CD4-positive, alpha-beta T cell treated with Interleukin-10 for 1 hour (primary cell): ENCODE results near the gene VTI1A.

Source experiments
- DNase-seq: peaks from one replicate; pipeline ENCODE4 v3.0.0-alpha.2; 2020

The VTI1A gene

DNA sequence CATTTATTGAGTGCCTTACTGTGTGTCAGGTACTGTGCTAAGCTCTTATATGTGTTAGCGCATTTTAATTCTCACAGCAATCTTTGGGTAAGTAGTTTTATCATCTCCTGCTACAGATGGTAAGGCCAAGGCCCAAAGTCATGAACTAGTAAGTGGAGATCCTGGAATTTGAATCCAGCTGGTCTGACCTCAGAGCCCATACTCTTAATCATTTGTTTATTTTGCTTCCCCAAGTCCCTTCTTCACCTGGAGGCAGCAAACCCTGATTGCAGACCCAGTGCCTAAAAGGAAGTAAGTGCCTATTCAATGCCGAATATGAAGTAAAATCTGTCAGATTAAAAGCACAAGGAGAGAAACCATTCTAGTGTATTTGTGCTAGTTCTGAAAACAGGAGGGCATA, 320.1 kb downstream of the VTI1A start:
- no peak for DNase-seq

DNA sequence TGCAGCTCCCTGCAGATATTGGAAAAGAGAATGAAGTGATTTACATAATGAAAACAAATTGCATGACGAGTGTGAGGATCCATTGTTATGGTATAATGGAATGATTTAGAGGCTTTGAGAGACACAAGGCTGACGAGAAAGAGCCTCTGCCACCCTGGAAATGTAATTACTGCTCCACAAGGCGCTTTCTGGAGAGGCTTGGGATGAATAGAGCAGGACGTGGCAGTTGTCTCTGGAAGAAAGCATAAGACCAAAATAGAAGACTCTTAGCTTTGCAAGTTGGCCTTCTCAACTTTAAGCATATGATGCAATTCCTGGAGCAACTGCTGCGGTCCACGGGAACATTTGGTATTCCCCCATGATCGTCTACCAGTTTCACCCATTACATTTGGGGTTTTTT, 321.1 kb downstream of the VTI1A start:
- no peak for DNase-seq

DNA sequence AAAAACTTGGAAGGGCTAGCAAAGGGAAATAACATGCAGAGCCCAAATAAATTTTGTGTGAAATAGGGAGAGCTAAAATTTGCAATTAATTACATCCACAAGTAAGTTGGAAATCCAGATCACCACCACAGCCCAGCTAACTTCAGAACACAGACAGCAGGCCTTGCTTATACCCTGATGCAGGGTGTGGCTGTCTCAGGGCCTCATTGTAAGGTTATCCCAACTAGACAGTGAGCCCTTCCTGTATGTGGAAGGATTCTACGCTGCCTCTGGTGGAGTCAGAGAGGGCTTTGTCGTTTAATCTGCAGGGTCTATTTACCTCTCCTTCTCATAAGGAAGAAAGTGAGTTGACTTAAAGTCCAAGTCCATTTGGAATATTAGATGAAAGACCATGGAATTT, 322.1 kb downstream of the VTI1A start:
- no peak for DNase-seq

DNA sequence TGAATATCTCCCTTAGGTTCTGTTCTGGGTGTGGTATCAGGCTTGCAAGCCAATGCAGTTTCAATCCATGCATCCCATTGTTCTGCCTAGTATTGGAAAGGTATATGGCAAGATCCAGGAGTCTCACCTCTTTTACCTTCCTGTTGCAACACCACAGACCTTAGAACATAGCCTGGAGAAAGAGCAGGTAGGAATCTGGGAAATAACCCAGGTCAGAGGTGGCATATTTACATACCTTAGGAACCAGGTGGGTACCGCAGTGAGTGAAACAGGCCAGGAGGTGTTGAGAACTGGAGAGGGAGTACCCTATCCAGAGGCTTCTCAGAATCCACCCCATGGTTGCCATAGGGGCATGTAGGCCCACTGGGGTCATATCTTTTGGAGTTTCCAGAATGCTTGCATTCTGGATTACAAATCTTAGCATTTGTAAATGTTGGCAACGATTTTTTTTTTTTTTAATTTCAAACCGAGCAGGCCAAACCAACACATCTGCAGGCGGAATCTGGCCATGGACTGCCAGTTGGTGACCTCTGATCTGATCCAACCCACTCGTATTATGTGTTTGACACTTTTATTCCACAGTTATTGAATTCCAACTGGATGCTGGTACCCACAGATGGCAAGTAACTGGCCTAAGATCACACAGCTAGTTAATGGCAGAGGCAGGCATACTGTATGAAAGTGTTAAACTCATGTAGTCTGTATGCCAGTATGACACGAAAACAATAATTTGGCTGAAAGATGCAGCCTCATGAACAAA, 322.8 kb downstream of the VTI1A start:
- no peak for DNase-seq

DNA sequence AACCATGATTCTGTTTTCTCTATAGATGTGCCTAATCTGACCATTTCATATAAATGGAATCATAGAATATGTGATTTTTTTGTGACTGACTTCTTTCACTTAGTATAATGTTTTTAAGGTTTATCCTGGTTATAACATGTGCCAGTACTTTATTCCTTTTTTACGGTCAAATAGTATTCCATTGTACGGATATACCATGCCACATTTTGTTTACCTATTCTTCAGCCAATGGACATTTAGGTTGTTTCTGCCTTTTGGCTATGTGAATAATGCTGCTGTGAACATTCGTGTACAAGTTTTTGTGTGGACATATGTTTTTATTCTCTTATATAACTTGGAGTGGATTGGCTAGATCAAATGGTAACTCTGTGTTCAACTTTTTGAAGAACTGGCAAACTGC, 324.7 kb downstream of the VTI1A start:
- DNase-seq = no peak

DNA sequence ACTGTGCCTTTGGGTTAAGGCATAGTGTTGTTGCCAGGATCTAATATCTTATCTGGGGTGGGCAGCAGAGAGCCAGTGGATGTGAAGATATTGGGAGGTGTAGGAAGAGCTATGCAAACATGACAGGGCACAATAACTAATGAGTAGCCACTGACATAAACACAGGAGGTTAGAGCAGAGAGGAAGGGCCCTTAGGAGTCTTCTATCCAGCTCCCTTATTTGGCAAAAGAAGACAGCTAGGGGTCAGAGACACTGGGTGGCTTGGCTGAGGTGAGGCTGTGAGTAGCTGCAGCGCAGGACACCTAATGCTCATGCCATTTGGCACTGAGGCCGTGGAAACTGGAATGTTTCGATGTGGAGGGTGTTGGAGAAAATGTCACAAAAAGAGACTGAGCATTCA, 326.8 kb downstream of the VTI1A start:
- no peak for DNase-seq

DNA sequence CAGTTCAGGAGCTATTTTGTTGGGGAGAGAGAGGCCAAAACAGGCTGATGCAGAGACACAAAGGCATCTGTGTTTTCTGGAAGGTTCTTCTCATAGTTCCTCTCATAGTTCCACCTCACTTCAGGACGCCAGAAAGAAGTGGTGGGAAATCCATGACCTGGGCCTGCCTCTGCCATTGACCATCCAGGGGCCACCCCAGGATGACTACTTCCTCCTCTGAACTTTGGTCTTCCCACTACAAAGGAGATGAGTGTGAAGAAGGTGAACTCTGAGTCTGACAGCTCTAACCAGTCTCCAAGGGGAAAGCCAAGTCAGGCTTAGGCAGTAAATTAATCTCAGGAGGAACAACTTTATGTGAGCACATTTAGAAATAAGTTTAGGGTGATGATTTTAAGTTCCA, 327.2 kb downstream of the VTI1A start:
- DNase-seq = no peak

DNA sequence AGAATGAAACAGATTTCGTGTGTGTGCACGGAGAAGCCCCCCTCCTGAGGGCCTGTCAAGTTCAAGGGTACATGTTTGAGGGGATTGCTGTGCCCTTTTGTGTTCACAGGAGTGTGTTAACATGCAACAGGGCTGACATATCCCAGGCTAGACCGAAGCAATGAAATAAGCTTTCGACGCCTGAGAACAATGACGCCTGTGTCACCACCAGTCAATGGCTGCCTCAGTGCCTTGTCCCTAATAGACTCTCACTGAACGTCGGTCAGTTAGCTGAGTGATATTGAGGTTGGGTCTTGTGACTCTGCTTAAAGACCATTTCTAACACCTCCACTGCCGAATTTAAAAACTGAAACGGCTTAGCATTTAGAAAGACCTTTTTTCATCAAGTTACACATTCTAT, 327.8 kb downstream of the VTI1A start:
- DNase-seq = no peak

DNA sequence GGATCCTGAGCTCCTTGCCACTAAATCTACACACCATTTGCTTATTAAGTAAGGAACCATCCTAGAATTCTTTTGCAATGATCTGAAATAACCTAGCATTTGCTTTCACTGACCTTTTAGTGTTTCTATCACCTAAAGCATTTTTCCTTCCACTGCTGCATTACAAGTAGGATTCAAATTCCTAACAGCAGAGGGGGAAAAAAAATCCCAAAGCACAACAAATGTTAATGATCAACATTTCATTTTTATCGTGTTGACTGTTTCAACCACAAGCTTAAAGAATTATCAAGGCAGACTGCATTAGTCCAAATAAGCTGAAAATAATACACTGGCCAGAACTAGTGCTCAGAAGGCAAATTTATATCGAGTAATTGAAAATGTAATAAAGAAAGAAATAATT, 328.4 kb downstream of the VTI1A start:
- DNase-seq = no peak

DNA sequence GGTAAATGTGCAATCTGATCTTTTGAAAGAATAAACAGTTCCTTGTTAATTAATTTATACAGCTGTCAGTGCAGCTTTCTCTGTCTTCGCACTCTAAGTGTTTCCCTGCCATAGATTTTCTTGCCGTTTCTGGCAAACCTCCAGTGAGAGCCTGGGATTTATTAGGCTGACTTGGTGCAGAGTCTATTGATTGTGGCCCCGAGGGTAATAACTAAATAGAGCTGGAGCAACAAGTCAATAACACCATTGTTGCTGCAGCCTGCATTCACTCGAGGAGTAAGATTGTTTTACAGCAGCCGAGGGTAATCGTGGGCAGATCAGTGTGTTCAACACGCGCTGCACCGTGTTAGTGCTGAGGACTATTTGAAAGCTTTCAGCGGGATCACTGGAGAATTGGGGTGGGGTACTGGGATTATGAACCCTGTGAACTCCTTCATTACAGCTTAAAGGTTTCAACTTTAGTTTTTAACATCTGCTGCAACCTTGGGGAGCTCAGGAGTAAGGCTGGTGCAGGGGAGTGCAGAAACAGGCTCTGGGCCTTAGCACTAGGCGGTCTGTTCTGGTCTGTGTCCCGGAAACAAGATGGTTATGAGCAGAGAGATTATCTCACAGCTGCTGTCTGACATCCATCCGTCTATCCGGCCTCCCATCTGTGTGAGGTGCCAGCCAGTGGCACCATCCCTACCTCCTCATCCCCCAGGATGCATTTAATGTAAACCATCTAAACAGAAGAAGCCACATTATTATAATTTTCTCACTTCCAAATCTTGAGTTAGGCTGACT, 329.1 kb downstream of the VTI1A start:
- DNase-seq = no peak

DNA sequence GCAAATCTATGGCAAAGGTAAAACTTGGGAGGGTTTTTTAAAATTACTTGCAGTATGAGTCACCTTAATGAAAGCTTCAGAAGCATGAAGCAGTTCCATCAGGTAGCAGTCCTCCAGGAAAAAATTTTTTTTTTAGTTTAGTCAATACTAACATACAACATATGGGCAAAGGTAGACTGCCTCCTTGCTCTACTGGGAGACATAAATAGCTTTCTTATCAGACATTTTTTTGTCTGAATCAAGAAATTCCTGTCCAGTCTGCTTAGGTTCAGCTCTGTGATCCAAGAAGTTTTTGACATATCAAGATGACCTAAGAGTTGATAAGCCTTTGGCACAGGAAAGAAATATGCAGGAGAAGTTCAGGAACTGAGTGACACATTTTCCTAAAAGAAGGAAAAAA, 331.6 kb downstream of the VTI1A start:
- DNase-seq = no peak

DNA sequence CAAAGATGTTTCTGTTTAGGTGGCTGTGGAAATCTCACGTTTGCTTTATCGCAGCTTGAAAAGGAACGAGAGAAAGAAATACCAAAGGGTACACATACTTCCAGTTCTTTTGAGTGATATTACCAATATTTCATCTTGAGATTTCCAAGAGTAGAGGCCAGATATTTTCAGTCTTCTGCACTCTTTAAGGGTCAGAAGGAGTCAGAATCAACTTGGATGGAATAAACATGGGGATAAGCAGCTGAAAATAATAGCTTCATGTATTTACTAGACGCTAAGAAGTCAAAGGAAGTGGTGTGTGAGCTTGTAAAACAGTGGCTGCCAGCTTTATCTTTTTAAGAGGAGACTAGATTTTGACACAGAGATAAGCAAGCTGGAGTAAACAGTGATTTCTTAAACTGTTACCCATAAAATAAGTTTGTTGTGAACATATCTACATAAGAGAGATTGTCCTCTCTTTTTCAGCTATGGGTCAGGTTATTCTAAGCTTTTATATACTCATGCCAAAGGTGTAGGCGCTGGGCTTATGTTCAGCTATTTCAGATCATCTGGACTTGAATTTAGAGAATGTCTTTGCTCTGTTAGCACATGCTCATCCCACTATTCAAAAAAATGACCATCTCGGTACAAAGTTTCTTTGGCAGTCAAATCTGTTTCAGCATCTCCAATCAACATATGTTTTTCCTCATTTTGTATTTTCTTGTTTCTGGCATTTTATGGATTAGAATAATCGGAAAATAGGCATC, 332.2 kb downstream of the VTI1A start:
- DNase-seq = no peak

DNA sequence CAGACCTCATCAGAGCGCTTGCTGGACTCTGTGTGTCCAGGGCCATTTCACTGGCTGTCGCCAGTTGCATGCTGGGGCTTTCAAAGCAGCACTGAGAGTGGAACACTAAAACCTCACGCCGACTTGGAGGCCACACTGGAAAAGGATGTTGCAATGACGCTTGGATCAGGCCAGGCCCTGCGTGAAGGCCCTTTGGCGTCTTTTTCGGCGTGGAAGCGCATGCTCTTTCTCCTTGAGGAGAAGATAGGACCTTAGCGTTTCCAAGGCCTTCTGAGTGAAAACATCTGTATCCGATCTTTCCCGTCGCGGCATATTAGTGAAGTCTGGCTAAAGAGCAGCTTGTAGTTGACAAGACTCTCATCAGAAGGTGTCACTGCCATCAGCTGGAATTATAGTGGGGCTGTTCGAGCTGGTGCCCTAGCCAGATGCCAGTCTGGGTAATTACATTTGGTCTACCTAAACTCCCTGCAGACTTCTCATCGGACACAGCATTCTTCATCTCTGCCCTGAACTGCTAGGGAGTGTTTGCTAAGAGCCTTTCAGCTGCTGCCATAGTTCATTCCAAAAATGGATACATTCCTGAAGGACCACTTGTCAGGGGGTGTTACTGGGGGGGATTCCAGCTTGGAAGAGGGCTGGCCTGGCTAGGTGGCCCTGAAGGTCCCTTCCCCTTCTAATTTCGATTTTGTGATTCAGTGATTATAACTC, 335.3 kb downstream of the VTI1A start:
- DNase-seq = no peak

DNA sequence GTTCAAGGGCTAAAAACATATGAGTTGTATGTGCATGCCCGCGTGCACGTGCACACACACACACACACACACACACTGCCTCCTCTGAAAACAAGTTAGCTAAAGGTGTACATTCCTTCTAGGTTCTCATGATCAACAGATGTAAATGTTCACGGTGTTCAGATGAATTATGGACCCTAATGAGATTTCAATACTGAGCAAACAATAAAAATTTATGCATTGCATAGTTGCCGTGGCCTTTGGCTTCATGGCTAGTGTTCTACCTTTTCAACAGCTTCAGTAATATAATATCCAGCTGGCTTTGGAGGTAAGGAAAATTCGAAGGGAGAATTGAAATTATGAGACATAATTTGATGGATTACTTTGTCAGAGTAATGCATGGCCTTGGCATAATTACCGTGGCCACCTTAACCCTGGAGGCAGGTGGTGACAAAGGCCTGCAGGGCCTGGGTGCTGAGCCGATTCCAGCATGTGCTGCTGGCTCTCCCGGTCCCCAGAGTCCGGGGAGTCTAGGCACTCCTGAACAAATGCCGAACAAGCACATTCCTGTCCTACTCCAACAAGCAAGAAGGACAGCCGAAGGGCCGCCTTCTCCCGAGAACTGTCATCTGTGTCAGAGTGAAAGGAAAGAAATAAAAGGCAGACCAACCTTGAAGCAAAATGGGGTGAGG, 336.5 kb downstream of the VTI1A start:
- DNase-seq = no peak

DNA sequence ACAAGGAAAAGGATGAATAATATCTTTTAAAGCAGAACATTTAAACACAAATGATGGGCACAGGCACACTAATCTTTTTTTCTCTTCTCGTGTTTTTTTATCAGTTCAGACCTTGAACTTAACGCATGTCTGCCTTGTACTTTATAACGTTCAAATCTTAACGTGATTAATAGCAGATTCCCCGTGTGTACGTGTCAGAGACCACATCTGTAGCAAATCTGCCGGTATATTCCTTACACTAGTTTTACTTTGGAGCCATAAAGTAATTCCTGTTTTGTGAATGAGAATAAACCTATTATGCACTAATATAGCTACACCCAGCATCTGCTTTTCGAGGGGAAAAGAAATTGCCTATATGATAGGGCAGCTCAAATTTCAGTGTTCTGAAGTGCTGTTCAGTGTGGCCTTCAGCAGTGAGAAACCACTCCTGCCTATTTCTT, 337.0 kb downstream of the VTI1A start:
- no peak for DNase-seq

DNA sequence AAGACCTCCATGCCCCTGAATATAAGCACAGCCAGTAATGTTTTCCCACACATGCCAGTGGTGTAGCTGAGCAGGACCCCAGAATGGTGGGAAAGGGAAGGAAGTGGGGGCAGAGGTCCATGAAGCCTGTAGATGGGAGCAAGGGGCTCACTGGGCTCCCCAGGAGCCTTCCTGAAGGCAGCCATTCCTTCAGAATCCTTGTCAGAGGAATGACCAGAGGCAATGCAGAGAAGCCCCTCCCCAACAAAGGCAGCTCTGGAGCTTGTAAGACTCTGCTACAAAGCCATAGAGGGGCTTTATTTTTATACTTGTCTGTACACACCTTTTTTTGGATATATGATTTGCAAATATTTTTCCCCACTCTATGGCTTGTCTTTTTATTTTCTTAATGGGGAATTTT, 338.1 kb downstream of the VTI1A start:
- no peak for DNase-seq

DNA sequence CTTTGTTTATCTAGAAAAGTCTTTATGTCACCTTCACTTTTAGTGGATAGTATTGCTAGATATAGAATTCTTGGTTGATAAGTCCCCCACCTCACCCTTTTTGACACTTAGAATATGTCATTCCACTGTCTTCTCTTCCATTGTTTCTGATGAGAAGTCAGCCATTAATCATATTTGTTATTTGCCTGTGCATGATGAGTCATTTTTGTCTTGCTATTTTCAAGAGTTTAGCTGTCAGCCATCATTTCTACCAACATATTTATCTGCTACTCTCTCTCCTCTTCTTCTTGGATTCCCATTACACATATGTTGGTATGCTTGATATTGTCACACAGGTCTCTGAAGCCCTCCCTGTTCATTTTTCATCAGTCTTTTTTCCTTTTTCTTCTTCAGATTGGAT, 342.2 kb downstream of the VTI1A start:
- DNase-seq = no peak

DNA sequence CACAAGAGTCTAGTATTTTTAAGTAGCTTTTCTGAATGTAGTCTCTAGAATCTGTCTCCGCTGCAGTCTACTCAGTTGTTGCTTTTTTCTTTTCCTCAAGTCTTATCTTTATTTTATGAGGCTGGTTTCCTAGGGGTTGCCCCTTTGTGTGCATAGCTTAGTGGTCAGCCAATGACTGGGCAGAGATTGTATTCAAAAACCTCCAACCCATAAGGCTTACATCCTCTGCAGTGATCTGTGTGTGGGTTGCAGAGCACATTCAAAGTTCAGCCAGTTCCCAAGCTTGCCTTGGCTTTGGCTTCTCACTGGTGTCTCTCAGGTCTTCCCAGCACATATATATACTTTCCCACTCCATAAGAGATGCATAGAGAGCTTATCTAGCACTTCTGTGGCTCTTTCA, 343.0 kb downstream of the VTI1A start:
- DNase-seq = no peak

DNA sequence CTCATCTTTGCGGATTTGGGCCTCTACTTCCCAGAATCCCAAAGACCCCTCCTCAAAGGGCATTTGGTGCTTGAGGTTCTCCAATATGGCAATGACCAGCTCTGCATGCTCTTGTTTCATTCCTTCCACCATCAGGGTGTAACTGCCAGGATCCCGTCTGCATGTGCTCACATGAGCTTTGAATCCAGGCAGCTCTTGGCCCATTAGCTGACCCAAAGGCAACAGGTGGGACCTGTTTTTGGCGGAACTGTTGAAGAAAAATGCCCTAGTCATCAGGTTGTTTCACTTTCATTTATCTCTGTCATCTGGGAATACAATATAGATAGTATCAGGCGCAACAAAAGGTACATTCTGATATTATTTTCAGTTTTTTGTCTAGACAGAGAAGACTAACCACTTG, 343.9 kb downstream of the VTI1A start:
- DNase-seq = no peak

DNA sequence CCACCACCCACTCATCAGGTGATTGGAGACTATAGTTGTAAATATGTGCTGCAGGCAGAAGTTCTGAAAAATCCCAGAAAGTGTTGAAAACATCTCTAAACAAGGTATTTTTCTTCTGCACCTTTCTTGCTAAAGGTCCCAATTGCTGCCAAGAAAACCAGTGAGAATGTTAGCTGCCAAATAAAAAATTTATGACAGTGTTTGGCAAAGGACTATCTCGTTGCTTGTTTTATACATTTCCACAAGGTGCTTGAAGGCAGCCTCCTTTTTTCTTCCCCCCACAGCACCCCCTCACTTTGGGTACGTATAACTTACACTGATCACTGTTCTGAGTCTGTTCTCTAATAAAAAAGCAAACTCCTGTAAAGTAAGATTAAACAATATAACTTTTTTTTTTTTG, 344.4 kb downstream of the VTI1A start:
- DNase-seq = no peak

DNA sequence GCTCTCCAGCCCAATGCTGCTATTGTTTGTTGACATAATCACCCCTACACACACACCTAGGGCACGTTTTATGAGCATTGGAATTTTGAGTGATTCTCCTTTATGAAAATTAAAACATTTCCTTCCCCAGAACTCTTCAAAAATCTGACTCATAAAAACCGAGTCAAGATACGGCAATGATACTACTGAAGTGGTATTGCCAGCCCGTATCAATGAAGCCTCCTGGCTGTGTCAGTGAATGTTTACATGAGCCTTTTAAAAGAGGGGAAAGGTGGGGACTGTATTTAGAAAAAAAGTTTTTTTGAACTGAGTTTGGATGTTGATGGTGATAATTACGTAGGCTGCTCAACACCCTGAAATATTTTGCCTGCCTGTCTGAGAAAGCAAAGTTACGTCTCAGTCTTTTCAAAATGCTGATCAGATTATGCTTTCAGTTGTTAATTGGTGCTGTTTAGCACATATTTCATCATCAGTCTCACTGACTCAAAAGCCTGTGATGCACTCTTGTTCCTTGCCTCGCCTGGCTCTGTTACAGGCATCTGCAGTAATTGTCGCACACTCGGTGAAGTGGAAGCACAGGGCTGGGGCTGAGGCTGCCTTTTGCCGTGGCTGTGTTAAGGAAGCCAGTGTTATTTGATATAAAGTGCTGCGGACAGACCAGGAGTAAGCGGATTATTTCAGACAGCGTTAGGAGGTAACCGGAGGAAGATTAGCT, 345.6 kb downstream of the VTI1A start:
- no peak for DNase-seq
